NCI-H524 (cell line): ENCODE results near the gene ORC2.
A peak's percentile ranks its signal among the peaks of the same experiment; 100 is the strongest.
"Not testable (repeated sequence)": the region's sequence is repeated elsewhere in the genome, so short reads cannot be mapped to it uniquely, and the experiment has no call there.

Experiments
- DNase-seq, 2 experiments: peaks; one replicate each; lab custom pipeline; 2025; lab: John Stamatoyannopoulos, UW

Gene ORC2

GRCh38 chr2:200963124-200963917, at the start of gene ORC2:
Gene ORC2, minus strand, starts transcription at chr2:200963660. Its CDS starts 5,537 bp downstream, at chr2:200958123.
- DNase-seq, result peak; percentile 79 to 94

GRCh38 chr2:201008296-201008829, 44.9 kb upstream of the ORC2 start:
- DNase-seq, result no peak

GRCh38 chr2:201007584-201007998, 44.1 kb upstream of the ORC2 start:
- DNase-seq, result no peak

GRCh38 chr2:201006704-201007103, 43.2 kb upstream of the ORC2 start:
- DNase-seq, result no peak

- no peak for DNase-seq
Observed at GRCh38 chr2:201004370-201004769, 40.9 kb upstream of the ORC2 start.

- DNase-seq, result no peak
Observed at GRCh38 chr2:200993097-200993496, 29.6 kb upstream of the ORC2 start.

- no peak for DNase-seq
Observed at GRCh38 chr2:200987137-200987536, 23.7 kb upstream of the ORC2 start.

GRCh38 chr2:200985799-200986198, 22.3 kb upstream of the ORC2 start:
- DNase-seq, result no peak

GRCh38 chr2:200976710-200977109, 13.2 kb upstream of the ORC2 start:
- DNase-seq, result no peak

GRCh38 chr2:200975672-200976071, 12.2 kb upstream of the ORC2 start:
- DNase-seq, result no peak

GRCh38 chr2:200970057-200970456, 6.6 kb upstream of the ORC2 start:
- not testable (repeated sequence) for DNase-seq

GRCh38 chr2:200968735-200969134, 5.3 kb upstream of the ORC2 start:
- DNase-seq, result no peak

GRCh38 chr2:200968162-200968561, 4.7 kb upstream of the ORC2 start:
- no peak for DNase-seq

- no peak for DNase-seq
Observed at GRCh38 chr2:200966770-200967169, 3.3 kb upstream of the ORC2 start.

GRCh38 chr2:200964498-200964897, 1.0 kb upstream of the ORC2 start:
- no peak for DNase-seq

GRCh38 chr2:200963918-200964252, 425 bp upstream of the ORC2 start:
- not testable (repeated sequence) for DNase-seq

GRCh38 chr2:200962811-200963123, 693 bp downstream of the ORC2 start:
- DNase-seq, result no peak

GRCh38 chr2:200961674-200962073, 1.8 kb downstream of the ORC2 start:
- DNase-seq, result no peak

GRCh38 chr2:200950378-200950777, 13.1 kb downstream of the ORC2 start:
- no peak for DNase-seq

- no peak for DNase-seq
Observed at GRCh38 chr2:200945395-200945729, 18.1 kb downstream of the ORC2 start.

GRCh38 chr2:200944467-200945394, 18.7 kb downstream of the ORC2 start:
- no peak for DNase-seq

GRCh38 chr2:200943527-200944105, 19.8 kb downstream of the ORC2 start:
- no peak for DNase-seq

- no peak for DNase-seq
Observed at GRCh38 chr2:200939832-200940231, 23.6 kb downstream of the ORC2 start.
